GM18520 (cell line): ENCODE results near the gene DSPP.

Source experiments
- ATAC-seq: cut with Tn5 transposase; IDR thresholded peaks from one replicate; pipeline ENCODE4 v1.9.1; 2021; ENCODE audit not compliant: unreplicated experiment

The DSPP gene

GRCh38 chr4:87624698-87625097 lies 16.4 kb downstream of the DSPP start:
- ATAC-seq: no peak

GRCh38 chr4:87631668-87632067 lies 23.3 kb downstream of the DSPP start:
- no peak for ATAC-seq

GRCh38 chr4:87632469-87632868 lies 24.1 kb downstream of the DSPP start:
- no peak for ATAC-seq

GRCh38 chr4:87633243-87633642 lies 24.9 kb downstream of the DSPP start:
- no peak for ATAC-seq

- ATAC-seq: no peak
Observed at GRCh38 chr4:87644286-87644685, 36.0 kb downstream of the DSPP start.

GRCh38 chr4:87649980-87650379 lies 41.7 kb downstream of the DSPP start, which contains the start of gene DMP1:
Gene DMP1 (plus strand): TSS chr4:87650280. CDS start chr4:87656493, 6,213 bp downstream.
- ATAC-seq: no peak

GRCh38 chr4:87650938-87651337 lies 42.6 kb downstream of the DSPP start:
- ATAC-seq: no peak

- ATAC-seq: no peak
Observed at GRCh38 chr4:87651941-87652340, 43.6 kb downstream of the DSPP start.

- ATAC-seq: no peak
Observed at GRCh38 chr4:87654487-87655044, 46.2 kb downstream of the DSPP start.

GRCh38 chr4:87657525-87657924 lies 49.2 kb downstream of the DSPP start:
- no peak for ATAC-seq

GRCh38 chr4:87659247-87659931 lies 51.1 kb downstream of the DSPP start:
- no peak for ATAC-seq

- no peak for ATAC-seq
Observed at GRCh38 chr4:87662871-87663270, 54.5 kb downstream of the DSPP start.
